ENCODE results near the gene TUBA4A. TPM values are rescaled to one million over a fixed set of nuclear protein-coding genes. Genes with fewer than 3 reads are reported as not detected.

Gene TUBA4A
- total RNA-seq, 1 donor, result 108 TPM

- Histone ChIP-seq H3K27me3 (ENCODE audit: insufficient read depth, low read length) (no peaks in the 10 kb centered on the region), H3K4me1 (ENCODE audit: insufficient read depth, low read length) (peaks cover 66% of the 10 kb centered on the region), H3K4me3 (ENCODE audit: low read length) (peak within 1 kb of the TSS; percentile 81), H3K9me3 (ENCODE audit: low read depth, low read length) (no peaks in the 10 kb centered on the region)
Measured at GRCh38 chr2:219245148-219245898, 8.4 kb downstream of the TUBA4A start, which contains the start of the genes GLB1L and STK16. GLB1L (minus strand) TSS chr2:219245444; CDS start chr2:219243573, 1,871 bp downstream. STK16 (plus strand) TSS chr2:219245479; CDS start chr2:219246000, 521 bp downstream.

- H3K27me3 ChIP-seq (ENCODE audit: insufficient read depth, low read length), result no peaks in the 10 kb centered on the region
- no peaks in the 10 kb centered on the region for H3K9me3 ChIP-seq (ENCODE audit: low read depth, low read length)
- peak overlapping the region; percentile 81 for H3K4me3 ChIP-seq (ENCODE audit: low read length)
- peaks cover 61% of the 10 kb centered on the region for H3K4me1 ChIP-seq (ENCODE audit: insufficient read depth, low read length)
Measured at GRCh38 chr2:219244789-219245147, 8.9 kb downstream of the TUBA4A start.

GRCh38 chr2:219243291-219243761, 10.4 kb downstream of the TUBA4A start:
- H3K4me1 ChIP-seq (ENCODE audit: insufficient read depth, low read length), result peaks cover 46% of the 10 kb centered on the region
- H3K27me3 ChIP-seq (ENCODE audit: insufficient read depth, low read length), result no peaks in the 10 kb centered on the region
- no peak overlapping the region for H3K4me3 ChIP-seq (ENCODE audit: low read length)
- H3K9me3 ChIP-seq (ENCODE audit: low read depth, low read length), result no peaks in the 10 kb centered on the region

DNA sequence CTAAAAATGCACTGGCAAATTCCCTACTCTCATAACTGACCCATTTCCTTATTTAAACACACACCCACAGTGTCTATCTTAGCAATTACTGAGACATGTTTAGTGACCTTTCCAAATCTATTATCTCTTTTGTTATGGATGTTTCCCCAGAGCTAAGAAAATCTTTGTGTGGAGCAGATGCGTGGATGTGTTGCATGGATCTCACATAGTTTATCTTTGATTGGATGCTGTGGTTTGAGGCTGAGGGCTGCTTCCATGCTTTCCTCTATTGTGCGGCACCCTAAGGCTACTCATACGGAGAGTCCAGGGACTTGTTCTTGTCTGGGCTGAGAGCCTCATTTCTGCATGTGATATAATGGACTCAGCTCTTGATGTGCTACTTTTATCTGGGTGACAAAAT, 19.4 kb downstream of the TUBA4A start:
- H3K9me3 ChIP-seq (ENCODE audit: low read depth, low read length), result no peaks in the 10 kb centered on the region
- H3K27me3 ChIP-seq (ENCODE audit: insufficient read depth, low read length), result no peaks in the 10 kb centered on the region
- peaks cover 12% of the 10 kb centered on the region for H3K4me1 ChIP-seq (ENCODE audit: insufficient read depth, low read length)
- no peak overlapping the region for H3K4me3 ChIP-seq (ENCODE audit: low read length)

DNA sequence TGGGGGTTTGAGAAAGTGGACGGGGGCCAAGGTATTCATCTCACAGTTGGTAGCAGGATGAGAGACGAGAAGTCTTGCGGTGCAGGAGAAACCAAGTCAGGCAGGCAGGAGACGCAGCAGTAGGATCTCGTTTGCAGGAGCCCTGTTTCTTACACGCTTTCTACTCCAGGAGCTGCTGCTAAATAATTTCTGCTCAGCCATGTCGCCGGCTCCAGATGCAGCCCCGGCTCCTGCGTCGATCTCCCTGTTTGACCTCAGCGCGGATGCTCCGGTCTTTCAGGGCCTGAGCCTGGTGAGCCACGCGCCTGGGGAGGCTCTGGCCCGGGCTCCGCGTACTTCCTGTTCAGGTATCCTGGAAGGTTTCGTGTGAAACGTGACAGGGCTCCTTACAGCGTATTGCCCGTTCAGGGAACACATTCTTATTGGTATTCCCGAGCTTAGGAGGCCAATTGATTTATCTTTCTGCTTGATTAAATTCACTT, 23.6 kb downstream of the TUBA4A start:
- Histone ChIP-seq H3K4me3 (ENCODE audit: low read length) (peak overlapping the region; percentile 80), H3K4me1 (ENCODE audit: insufficient read depth, low read length) (peaks cover 46% of the 10 kb centered on the region), H3K9me3 (ENCODE audit: low read depth, low read length) (no peaks in the 10 kb centered on the region), H3K27me3 (ENCODE audit: insufficient read depth, low read length) (no peaks in the 10 kb centered on the region)

GRCh38 chr2:219229305-219230058, 24.2 kb downstream of the TUBA4A start, which contains the start of the genes ANKZF1 and ATG9A:
ANKZF1 (plus strand) TSS chr2:219229806; CDS start chr2:219230258, 452 bp downstream.
ATG9A (minus strand) TSS chr2:219229636; CDS start chr2:219228024, 1,612 bp downstream.
- peaks cover 51% of the 10 kb centered on the region for H3K4me1 ChIP-seq (ENCODE audit: insufficient read depth, low read length)
- no peaks in the 10 kb centered on the region for H3K27me3 ChIP-seq (ENCODE audit: insufficient read depth, low read length)
- no peaks in the 10 kb centered on the region for H3K9me3 ChIP-seq (ENCODE audit: low read depth, low read length)
- H3K4me3 ChIP-seq (ENCODE audit: low read length), result peak within 1 kb of the TSS; percentile 80

DNA sequence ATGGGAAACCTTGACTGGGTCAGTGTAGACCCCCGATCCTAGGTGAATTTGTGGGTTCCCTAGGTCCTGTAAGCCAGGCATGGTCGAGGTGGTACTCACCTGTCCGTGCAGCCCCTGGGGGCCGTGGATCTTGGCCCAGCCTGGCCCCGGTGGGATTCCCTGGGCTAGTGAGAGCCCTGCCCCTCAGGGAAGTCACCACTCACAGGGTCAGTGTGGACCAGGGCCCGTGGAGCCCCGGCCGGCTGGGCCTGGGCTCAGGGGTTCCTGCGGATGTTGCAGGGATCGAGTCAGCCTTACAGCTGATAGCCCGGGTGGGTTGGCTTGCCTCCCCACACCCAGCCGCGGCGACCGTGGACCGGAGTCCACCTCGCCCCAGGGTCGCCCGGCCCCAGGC, 24.8 kb downstream of the TUBA4A start:
- Histone ChIP-seq H3K9me3 (ENCODE audit: low read depth, low read length) (no peaks in the 10 kb centered on the region), H3K4me1 (ENCODE audit: insufficient read depth, low read length) (peaks cover 51% of the 10 kb centered on the region), H3K4me3 (ENCODE audit: low read length) (peak overlapping the region; percentile 80), H3K27me3 (ENCODE audit: insufficient read depth, low read length) (no peaks in the 10 kb centered on the region)

- Histone ChIP-seq H3K4me1 (ENCODE audit: insufficient read depth, low read length) (peaks cover 51% of the 10 kb centered on the region), H3K27me3 (ENCODE audit: insufficient read depth, low read length) (no peaks in the 10 kb centered on the region), H3K4me3 (ENCODE audit: low read length) (peak overlapping the region; percentile 80), H3K9me3 (ENCODE audit: low read depth, low read length) (no peaks in the 10 kb centered on the region)
Measured at GRCh38 chr2:219228041-219228910, 25.4 kb downstream of the TUBA4A start.

DNA sequence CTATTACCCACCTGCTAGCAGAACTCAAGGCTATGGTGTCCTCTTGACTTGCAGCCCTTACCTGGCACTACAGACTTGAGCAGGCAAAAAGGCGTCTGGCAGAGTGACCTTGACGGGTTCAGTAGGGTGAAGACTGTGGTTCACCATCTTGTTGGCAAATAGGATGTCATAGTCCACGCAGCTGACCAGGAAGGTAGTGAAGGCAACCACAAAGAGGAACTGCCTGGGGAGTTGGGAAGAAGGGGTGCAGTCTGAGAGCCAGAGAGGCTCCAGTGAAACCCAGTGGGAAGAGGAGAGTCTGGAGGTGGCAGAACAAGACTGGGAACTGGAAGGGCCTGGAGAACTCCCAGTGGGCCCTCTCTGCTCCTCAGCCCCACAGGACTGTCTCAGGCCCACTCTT, 28.4 kb downstream of the TUBA4A start:
- Histone ChIP-seq H3K27me3 (ENCODE audit: insufficient read depth, low read length) (no peaks in the 10 kb centered on the region), H3K4me3 (ENCODE audit: low read length) (no peak overlapping the region), H3K9me3 (ENCODE audit: low read depth, low read length) (no peaks in the 10 kb centered on the region), H3K4me1 (ENCODE audit: insufficient read depth, low read length) (peaks cover 43% of the 10 kb centered on the region)

DNA sequence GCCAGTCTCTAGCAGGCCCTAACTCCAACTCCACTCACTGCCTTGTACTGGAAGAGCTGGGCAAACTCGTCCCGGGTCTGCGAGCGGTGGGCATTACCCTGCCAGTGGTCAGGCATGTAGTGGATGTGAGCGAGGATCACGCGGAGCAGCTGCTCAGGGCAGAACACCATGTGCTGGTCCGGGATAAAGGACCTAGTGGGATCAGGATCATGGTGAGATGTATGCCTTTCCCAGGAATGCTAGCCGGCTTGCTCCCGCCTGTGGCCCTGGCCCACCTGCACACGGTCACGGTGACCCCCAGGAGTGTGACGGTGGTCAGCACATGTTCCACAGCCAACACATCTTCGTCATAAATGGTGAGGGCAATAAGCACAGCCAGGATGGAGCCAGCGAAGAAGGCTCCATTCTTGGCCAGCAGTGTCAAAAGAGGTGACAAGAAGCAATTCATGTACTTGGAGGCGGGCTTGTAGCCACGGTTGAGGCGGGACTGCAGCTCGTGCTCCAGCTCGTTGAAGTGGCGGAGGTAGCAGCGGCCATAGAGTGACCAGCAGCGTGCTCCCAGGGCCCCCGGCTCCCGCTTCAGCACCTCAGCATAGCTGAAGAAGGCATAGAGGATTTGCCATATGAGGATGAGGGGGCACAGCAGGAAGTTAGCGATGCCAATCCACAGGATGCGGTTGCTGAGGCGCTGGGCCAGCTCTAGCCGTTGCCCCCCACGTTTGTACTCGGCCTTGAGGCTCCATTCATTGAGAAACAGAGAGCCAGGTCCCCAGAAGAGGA, 29.7 kb downstream of the TUBA4A start:
- H3K27me3 ChIP-seq (ENCODE audit: insufficient read depth, low read length), result no peaks in the 10 kb centered on the region
- no peaks in the 10 kb centered on the region for H3K9me3 ChIP-seq (ENCODE audit: low read depth, low read length)
- H3K4me1 ChIP-seq (ENCODE audit: insufficient read depth, low read length), result peaks cover 49% of the 10 kb centered on the region
- H3K4me3 ChIP-seq (ENCODE audit: low read length), result no peak overlapping the region

GRCh38 chr2:219221957-219222518, 31.7 kb downstream of the TUBA4A start:
- H3K27me3 ChIP-seq (ENCODE audit: insufficient read depth, low read length), result no peaks in the 10 kb centered on the region
- peaks cover 51% of the 10 kb centered on the region for H3K4me1 ChIP-seq (ENCODE audit: insufficient read depth, low read length)
- no peak overlapping the region for H3K4me3 ChIP-seq (ENCODE audit: low read length)
- no peaks in the 10 kb centered on the region for H3K9me3 ChIP-seq (ENCODE audit: low read depth, low read length)

GRCh38 chr2:219220652-219221402, 32.9 kb downstream of the TUBA4A start:
- H3K27me3 ChIP-seq (ENCODE audit: insufficient read depth, low read length), result no peaks in the 10 kb centered on the region
- H3K4me3 ChIP-seq (ENCODE audit: low read length), result no peak overlapping the region
- peaks cover 45% of the 10 kb centered on the region for H3K4me1 ChIP-seq (ENCODE audit: insufficient read depth, low read length)
- no peaks in the 10 kb centered on the region for H3K9me3 ChIP-seq (ENCODE audit: low read depth, low read length)

Measured in mononuclear cell (primary cell).